Naive thymus-derived CD8-positive, alpha-beta T cell (primary cell): ENCODE data around the gene MBLAC1. TPM values are rescaled to one million over a fixed set of nuclear protein-coding genes. Genes with fewer than 3 reads are reported as not detected.

Source experiments
- ATAC-seq, 2 donors: fragments of 150-1000 bp; cut with Tn5 transposase in 1 of 2; sonication (Bioruptor Pico), chemical (Tn5 transposase) in 1 of 2; 1 replicate in 1 of 2; 2 replicates in 1 of 2; pipeline ENCODE4 v1.10.0; 2021; ENCODE audit warnings: mild to moderate bottlenecking in 2 of 2, moderate library complexity in 2 of 2
- POLR2A ChIA-PET: fragments of 350-600 bp; sonication (Branson Sonifier 250); formaldehyde crosslinking; loops from one replicate; lab custom pipeline; 2021; ENCODE audit warnings: antibody characterized with exemption; lab: Charles Lee
- DNase-seq, 10 donors: peaks; one replicate each; pipeline versions ENCODE4 v3.0.0 to v3.0.0-alpha.2; 2020 to 2022
- H3K27ac Mint-ChIP-seq, 10 donors: one replicate each; pipeline ENCODE4 v1.8.0; 2020 to 2022; ENCODE audit warnings: mild to moderate bottlenecking in 10 of 10, mixed read lengths in 10 of 10, moderate library complexity in 4 of 10, inconsistent platforms in 1 of 10
- H3K27me3 Mint-ChIP-seq, 5 donors: one replicate each; pipeline ENCODE4 v1.8.0; 2021 to 2022; ENCODE audit warnings: mixed read lengths in 5 of 5
- H3K36me3 Mint-ChIP-seq, 3 donors: one replicate each; pipeline ENCODE4 v1.8.0; 2020 to 2022; ENCODE audit warnings: mixed read lengths in 3 of 3, mild to moderate bottlenecking in 2 of 3, inconsistent platforms in 1 of 3
- H3K4me1 Mint-ChIP-seq, 4 donors: one replicate each; pipeline ENCODE4 v1.8.0; 2021 to 2022; ENCODE audit warnings: mixed read lengths in 4 of 4
- H3K4me3 Mint-ChIP-seq, 10 donors: one replicate each; pipeline ENCODE4 v1.8.0; 2020 to 2022; ENCODE audit warnings: mild to moderate bottlenecking in 10 of 10, mixed read lengths in 10 of 10, moderate library complexity in 6 of 10, inconsistent platforms in 1 of 10
- H3K9me3 Mint-ChIP-seq, 9 donors: one replicate each; pipeline ENCODE4 v1.8.0; 2020 to 2022; ENCODE audit warnings: mixed read lengths in 9 of 9, mild to moderate bottlenecking in 3 of 9, inconsistent platforms in 1 of 9, moderate library complexity in 1 of 9
- polyA plus RNA-seq, 3 donors: library from polyadenylated mRNA; unstranded; fragments of 300-500 nt; fragmentation: Illumina TruSeq; gene quantifications; one replicate each; pipeline ENCODE4 v1.2.3, GENCODE V29; 2021
- total RNA-seq, 8 experiments: library from RNA in 2 of 8; stranded (reverse) in 2 of 8; gene quantifications; one replicate each; pipeline ENCODE4 v1.2.3 and lab custom pipeline; 2021 to 2026

The MBLAC1 gene
- total and polyA plus RNA-seq, 5 experiments from 2014 or later = 2.1 to 7.2 (median 2.3) TPM

GRCh38 chr7:100099452-100099851 is 27.3 kb upstream of the MBLAC1 start:
- H3K27ac Mint-ChIP-seq = peak overlapping the region; percentile 93 to 99 (median 97)
- no peaks in the 10 kb centered on the region for H3K9me3 Mint-ChIP-seq
- H3K4me3 Mint-ChIP-seq = peak overlapping the region; percentile 91 to 97 (median 95)
- peaks cover 26 to 50% (median 43%) of the 10 kb centered on the region in 4 donors for H3K4me1 Mint-ChIP-seq
- POLR2A ChIA-PET = interaction anchor here (0.6 to 6.9 kb wide), 8 partner anchors 11 to 784 kb away, joined by 3 to 252 read pairs (median 31); partner anchors contain the start of genes CNPY4, COPS6, MBLAC1 and MEPCE
- no peak for ATAC-seq
- no peaks in the 10 kb centered on the region for H3K27me3 Mint-ChIP-seq
- DNase-seq = peak in 2 of 10 donors; percentile 25 to 26
- H3K36me3 Mint-ChIP-seq = peaks cover 4 to 56% (median 29%) of the 10 kb centered on the region in 3 donors

GRCh38 chr7:100100420-100101015 is 26.2 kb upstream of the MBLAC1 start:
- ATAC-seq (peak; percentile 73 to 76), DNase-seq (peak; percentile 77 to 97 (median 86))
- Mint-ChIP-seq H3K27ac (peak overlapping the region; percentile 93 to 99 (median 97)), H3K27me3 (no peaks in the 10 kb centered on the region), H3K36me3 (peaks cover 4 to 45% (median 24%) of the 10 kb centered on the region in 3 donors), H3K9me3 (no peaks in the 10 kb centered on the region), H3K4me3 (peak overlapping the region; percentile 91 to 97 (median 95)), H3K4me1 (peaks cover 26 to 49% (median 43%) of the 10 kb centered on the region in 4 donors)
- POLR2A ChIA-PET = interaction anchor here (0.6 to 6.9 kb wide), 23 partner anchors 12 to 1994 kb away, joined by 3 to 252 read pairs (median 6); partner anchors contain the start of genes BUD31, CNPY4, COPS6 and MBLAC1

DNA sequence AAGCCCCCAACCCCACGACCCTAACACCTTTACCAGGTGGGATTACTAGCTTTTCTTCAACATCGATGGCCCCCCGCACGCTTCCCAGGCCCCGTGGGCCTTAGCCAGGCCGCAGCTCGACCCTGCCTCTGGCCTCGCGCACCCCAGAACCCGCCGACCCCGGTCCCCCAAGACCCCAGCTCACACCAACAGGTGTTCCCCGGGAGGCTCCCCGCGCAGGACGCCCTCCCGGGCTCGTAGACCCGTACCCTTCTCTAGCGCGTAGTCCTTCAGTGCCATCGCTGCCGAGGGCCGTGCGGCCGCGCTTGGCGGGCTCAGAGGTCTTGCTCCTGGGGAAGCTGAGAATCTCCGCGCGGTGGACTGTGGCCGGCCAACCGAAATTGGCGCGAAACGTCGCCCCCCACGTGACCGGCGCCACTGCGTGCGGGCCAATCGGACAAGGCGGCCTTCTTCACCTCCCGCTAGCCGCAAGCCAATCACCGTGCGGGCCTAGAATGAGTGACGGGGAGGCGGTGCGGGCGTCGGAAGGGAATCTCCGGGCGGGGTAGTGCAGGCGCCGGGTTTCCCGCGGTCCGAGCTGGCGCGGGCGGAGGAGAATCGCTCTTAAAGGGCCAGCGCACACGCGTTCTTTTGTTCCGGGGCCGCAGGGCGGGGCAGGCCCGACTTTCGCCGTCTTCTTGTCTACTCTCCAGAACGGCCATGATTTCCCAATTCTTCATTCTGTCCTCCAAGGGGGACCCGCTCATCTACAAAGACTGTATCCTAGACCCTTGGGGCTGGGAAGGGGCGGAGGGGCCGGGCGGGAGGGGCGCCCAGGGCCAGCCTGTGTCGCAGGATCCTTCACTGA is 25.5 kb upstream of the MBLAC1 start, which contains the start of the genes AP4M1 and MCM7:
Gene AP4M1 (plus strand): TSS at position 628 of the 847 bp plus-strand sequence. CDS start 72 bp downstream, at position 700.
Gene MCM7 (minus strand): TSS at position 382 of the 847 bp plus-strand sequence. CDS start 103 bp downstream, at position 279.
- peak within 1 kb of the TSS; percentile 91 to 97 (median 95) for H3K4me3 Mint-ChIP-seq
- H3K27ac Mint-ChIP-seq = peak within 1 kb of the TSS; percentile 93 to 99 (median 97)
- no peaks in the 10 kb centered on the region for H3K9me3 Mint-ChIP-seq
- peak; percentile 90 to 97 (median 94) for DNase-seq
- POLR2A ChIA-PET = interaction anchor here (0.6 to 6.9 kb wide), 25 partner anchors 11 to 1995 kb away, joined by 3 to 252 read pairs (median 6); partner anchors contain the start of genes BUD31, CNPY4, COPS6 and MBLAC1
- peak; percentile 86 to 87 for ATAC-seq
- peaks cover 22 to 45% (median 42%) of the 10 kb centered on the region in 4 donors for H3K4me1 Mint-ChIP-seq
- H3K27me3 Mint-ChIP-seq = no peaks in the 10 kb centered on the region
- peaks cover 4 to 38% (median 22%) of the 10 kb centered on the region in 3 donors for H3K36me3 Mint-ChIP-seq

DNA sequence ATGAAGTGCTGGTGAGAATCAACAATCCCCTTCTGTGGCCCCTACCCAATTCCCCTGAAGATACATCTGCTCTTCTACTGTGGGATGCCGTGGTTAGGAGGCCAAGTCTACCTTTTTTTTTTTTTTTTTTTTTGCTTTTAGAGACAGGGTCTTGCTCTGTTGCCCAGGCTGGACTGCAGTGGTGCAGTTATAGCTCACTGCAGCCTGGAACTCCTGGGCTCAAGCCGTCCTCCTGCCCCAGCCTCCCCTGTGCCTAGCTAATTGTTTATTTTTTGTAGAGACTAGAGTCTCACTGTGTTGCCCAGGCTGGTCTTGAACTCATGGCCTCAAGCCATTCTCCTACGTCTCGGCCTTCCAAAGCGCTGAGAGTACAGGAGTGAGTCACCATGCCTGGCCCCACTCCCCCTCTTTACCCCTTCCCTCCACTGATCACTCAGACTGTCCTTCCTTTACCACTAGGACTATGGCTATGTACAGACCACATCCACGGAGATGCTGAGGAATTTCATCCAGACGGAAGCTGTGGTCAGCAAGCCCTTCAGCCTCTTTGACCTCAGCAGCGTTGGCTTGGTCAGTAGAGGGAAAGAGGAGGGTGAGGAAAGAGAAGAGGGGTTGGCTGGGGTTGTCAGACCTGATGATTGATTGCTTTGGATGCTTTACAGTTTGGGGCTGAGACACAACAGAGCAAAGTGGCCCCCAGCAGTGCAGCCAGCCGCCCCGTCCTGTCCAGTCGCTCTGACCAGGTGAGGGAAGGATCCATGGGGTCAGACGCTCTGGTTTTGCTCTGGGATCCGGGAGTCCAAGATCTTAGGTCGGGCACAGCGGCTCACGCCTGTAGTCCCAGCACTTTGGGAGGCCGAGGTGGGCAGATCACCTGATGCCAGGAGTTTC is 23.6 kb upstream of the MBLAC1 start:
- H3K36me3 Mint-ChIP-seq = peaks cover under 1 to 31% (median 18%) of the 10 kb centered on the region in 3 donors
- no peaks in the 10 kb centered on the region for H3K27me3 Mint-ChIP-seq
- DNase-seq = no peak
- no peaks in the 10 kb centered on the region for H3K9me3 Mint-ChIP-seq
- H3K4me1 Mint-ChIP-seq = peaks cover 18 to 35% (median 33%) of the 10 kb centered on the region in 4 donors
- POLR2A ChIA-PET = interaction anchor here (0.7 to 6.9 kb wide), 9 partner anchors 9 to 333 kb away, joined by 3 to 252 read pairs (median 26); partner anchors contain the start of genes CNPY4, COPS6, MBLAC1 and MEPCE
- peak overlapping the region in 9 of 10 donors; percentile 43 to 99 (median 65) for H3K27ac Mint-ChIP-seq
- no peak for ATAC-seq
- H3K4me3 Mint-ChIP-seq = peak overlapping the region; percentile 60 to 97 (median 75)

DNA sequence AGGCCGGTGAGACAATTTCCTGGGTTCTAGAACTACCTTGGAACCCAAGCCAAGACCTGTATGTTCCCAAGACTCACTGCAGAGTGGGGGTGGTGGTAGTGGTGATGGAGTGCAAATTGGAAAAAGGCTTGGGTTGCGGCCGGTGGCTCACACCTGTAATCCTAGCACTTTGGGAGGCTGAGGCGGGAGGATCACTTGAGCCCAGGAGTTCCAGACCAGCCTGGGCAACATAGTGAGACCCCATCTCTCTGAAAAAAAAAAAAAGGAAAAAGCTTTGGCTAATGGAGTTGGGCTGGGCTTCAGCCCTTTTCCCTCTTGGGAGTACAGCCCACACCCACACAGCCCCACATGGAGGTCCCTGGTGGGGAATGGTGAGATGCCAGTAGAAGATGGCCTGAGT is 21.2 kb upstream of the MBLAC1 start:
- peaks cover 7 to 13% (median 11%) of the 10 kb centered on the region in 4 donors for H3K4me1 Mint-ChIP-seq
- peaks cover 0 to 39% (median 4%) of the 10 kb centered on the region in 3 donors for H3K36me3 Mint-ChIP-seq
- DNase-seq (no peak), ATAC-seq (no peak)
- H3K9me3 Mint-ChIP-seq = no peaks in the 10 kb centered on the region
- peak overlapping the region in 1 of 10 donors; percentile 25 for H3K27ac Mint-ChIP-seq
- no peaks in the 10 kb centered on the region for H3K27me3 Mint-ChIP-seq
- POLR2A ChIA-PET = interaction anchor here (1.1 to 6.9 kb wide), 2 partner anchors 14 to 18 kb away, joined by 3 to 252 read pairs; partner anchors contain the start of genes CNPY4, MBLAC1 and TAF6
- no peak overlapping the region for H3K4me3 Mint-ChIP-seq

GRCh38 chr7:100106633-100107032 is 20.1 kb upstream of the MBLAC1 start:
- DNase-seq (no peak), ATAC-seq (no peak)
- POLR2A ChIA-PET = interaction anchor here (0.5 to 1.1 kb wide), 2 partner anchors 13 to 75 kb away, joined by 3 read pairs; no protein-coding TSS in a partner anchor
- Mint-ChIP-seq H3K27me3 (no peaks in the 10 kb centered on the region), H3K9me3 (no peaks in the 10 kb centered on the region), H3K4me3 (no peak overlapping the region), H3K4me1 (peaks cover 3 to 11% (median 6%) of the 10 kb centered on the region in 4 donors), H3K36me3 (peaks cover 0 to 50% (median 7%) of the 10 kb centered on the region in 3 donors), H3K27ac (peak overlapping the region in 1 of 10 donors; percentile 78)

DNA sequence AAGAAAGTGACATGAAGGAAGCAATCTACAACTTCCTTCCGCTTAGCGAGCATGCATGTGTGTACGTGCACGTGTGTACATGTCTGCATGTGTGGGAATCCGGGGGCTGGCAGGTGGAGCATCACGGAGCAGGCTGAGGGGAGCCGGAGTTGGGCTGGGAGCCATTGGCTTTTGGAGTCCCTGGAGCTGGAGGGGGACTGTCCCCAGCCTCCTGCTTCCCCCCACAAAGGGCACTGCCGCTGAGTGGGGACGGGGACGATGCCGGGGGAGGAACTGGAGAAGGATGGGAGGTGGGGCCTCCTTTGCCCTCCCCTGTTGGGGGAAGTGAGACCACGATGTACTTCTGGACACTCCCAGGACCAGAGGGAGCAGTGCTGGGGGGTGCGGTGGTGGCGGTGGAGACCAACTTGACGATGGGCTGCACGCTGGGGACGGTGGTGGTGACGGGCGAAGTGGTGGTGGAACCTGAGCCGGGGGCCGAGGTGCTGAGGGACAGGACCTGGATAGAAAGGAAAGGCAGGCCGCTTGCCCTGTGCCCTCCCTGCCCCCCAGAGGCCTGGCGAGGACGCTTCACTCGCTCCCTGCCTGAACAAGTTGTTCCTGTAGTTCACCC is 19.5 kb upstream of the MBLAC1 start:
- H3K4me3 Mint-ChIP-seq = no peak overlapping the region
- no peak for ATAC-seq
- peak overlapping the region in 2 of 10 donors; percentile 56 to 78 for H3K27ac Mint-ChIP-seq
- H3K27me3 Mint-ChIP-seq = no peaks in the 10 kb centered on the region
- H3K4me1 Mint-ChIP-seq = peaks cover 3 to 10% (median 6%) of the 10 kb centered on the region in 4 donors
- no peaks in the 10 kb centered on the region for H3K9me3 Mint-ChIP-seq
- POLR2A ChIA-PET = no interaction called here
- DNase-seq = no peak
- H3K36me3 Mint-ChIP-seq = peaks cover 0 to 56% (median 7%) of the 10 kb centered on the region in 3 donors

- POLR2A ChIA-PET = no interaction called here
- H3K27me3 Mint-ChIP-seq = no peaks in the 10 kb centered on the region
- H3K4me1 Mint-ChIP-seq = peaks cover 0 to 4% (median 3%) of the 10 kb centered on the region in 4 donors
- ATAC-seq = no peak
- no peaks in the 10 kb centered on the region for H3K9me3 Mint-ChIP-seq
- peaks cover 0 to 62% (median 7%) of the 10 kb centered on the region in 3 donors for H3K36me3 Mint-ChIP-seq
- H3K27ac Mint-ChIP-seq = no peak overlapping the region
- peak overlapping the region in 1 of 10 donors; percentile 14 for H3K4me3 Mint-ChIP-seq
- DNase-seq = no peak
These were observed 18.9 kb upstream of the MBLAC1 start for GRCh38 chr7:100107890-100108289.

DNA sequence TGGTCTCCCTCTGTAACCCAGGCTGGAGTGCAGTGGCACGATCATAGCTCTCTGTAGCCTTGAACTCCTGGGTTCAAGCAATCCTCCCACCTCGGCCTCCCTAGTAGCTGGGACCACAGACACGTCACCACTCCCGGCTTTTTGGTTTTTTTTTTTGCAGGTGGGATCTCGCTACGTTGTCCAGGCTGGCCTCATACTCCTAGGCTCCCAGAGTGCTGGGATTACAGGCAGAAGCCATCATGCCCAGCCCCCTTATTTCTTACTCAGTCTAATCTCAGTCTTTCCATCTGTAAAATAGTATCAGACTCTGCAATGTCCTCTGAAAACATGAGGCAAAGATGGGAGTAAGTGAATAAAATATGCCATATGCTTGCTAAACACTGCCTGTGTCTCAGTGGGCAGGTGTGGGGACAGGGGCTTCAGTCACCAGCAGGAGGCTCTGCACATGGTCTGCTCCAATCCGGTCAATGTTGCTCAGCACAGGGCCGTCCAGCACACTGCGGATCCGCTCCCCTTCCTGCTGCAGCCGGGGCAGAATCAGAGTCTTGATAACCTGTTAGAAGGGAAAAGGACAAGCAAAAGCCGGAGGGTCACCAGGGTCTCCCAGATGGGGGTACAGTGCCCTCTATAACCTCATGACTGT is 17.1 kb upstream of the MBLAC1 start:
- Mint-ChIP-seq H3K4me3 (no peak overlapping the region), H3K27ac (no peak overlapping the region), H3K27me3 (no peaks in the 10 kb centered on the region), H3K36me3 (peaks cover 0 to 67% (median 8%) of the 10 kb centered on the region in 3 donors), H3K4me1 (peaks cover 0 to 2% (median 0%) of the 10 kb centered on the region in 4 donors), H3K9me3 (no peaks in the 10 kb centered on the region)
- DNase-seq = no peak
- POLR2A ChIA-PET = interaction anchor here (0.7 kb wide), 1 partner anchor 55 kb away, joined by 3 read pairs; no protein-coding TSS in a partner anchor
- ATAC-seq = no peak

GRCh38 chr7:100111156-100111555 is 15.6 kb upstream of the MBLAC1 start:
- no peak overlapping the region for H3K4me3 Mint-ChIP-seq
- ATAC-seq (no peak), DNase-seq (no peak)
- peaks cover 0 to 3% (median 1%) of the 10 kb centered on the region in 4 donors for H3K4me1 Mint-ChIP-seq
- H3K36me3 Mint-ChIP-seq = peaks cover 0 to 71% (median 8%) of the 10 kb centered on the region in 3 donors
- H3K27me3 Mint-ChIP-seq = no peaks in the 10 kb centered on the region
- H3K27ac Mint-ChIP-seq = no peak overlapping the region
- no peaks in the 10 kb centered on the region for H3K9me3 Mint-ChIP-seq
- POLR2A ChIA-PET = interaction anchor here (0.6 to 4.1 kb wide), 3 partner anchors 9 to 75 kb away, joined by 3 to 27 read pairs (median 4); partner anchors contain the start of genes AP4M1 and MCM7
